Measurements from ENCODE around the gene AGPAT1.
"Not testable (repeated sequence)": the region's sequence is repeated elsewhere in the genome, so short reads cannot be mapped to it uniquely, and the experiment has no call there.

- not testable (repeated sequence) for TF ChIP-seq POLR2A (IDR thresholded peaks at IDR 0.05; ENCODE audit: low read depth, low read length); POLR2AphosphoS5 (IDR thresholded peaks at IDR 0.05; ENCODE audit: low read depth, low read length); TAF1 (IDR thresholded peaks at IDR 0.05; ENCODE audit: borderline replicate concordance, low read depth, low read length)
These were observed 10.4 kb upstream of the AGPAT1 start for GRCh38 chr6:32186151-32186840.

Data from GM12892 (cell line).